Astrocyte (in vitro differentiated cells and primary cell): Measurements from ENCODE around the gene SFTPA2. TPM values are rescaled to one million over a fixed set of nuclear protein-coding genes. Genes with fewer than 3 reads are reported as not detected.
"Not testable (repeated sequence)": the region's sequence is repeated elsewhere in the genome, so short reads cannot be mapped to it uniquely, and the experiment has no call there.

ENCODE experiments used
- DNase-seq: peaks from one replicate; pipeline ENCODE4 v3.0.0-alpha.2; 2010; ENCODE audit warnings: low read depth
- FAIRE-seq: peaks from 2 replicates; lab custom pipeline; 2011; peaks lifted over from hg19 to GRCh38; lab: Jason Lieb, UNC
- H2AFZ ChIP-seq: 2 replicates; pipeline ENCODE4 v1.6.0; 2012; ENCODE audit warnings: low read depth, low read length, inconsistent platforms
- H3K27ac ChIP-seq: 2 replicates; pipeline ENCODE4 v1.5.1; 2011; ENCODE audit warnings: low read depth, low read length, inconsistent platforms
- H3K27me3 ChIP-seq: 2 replicates; pipeline ENCODE4 v1.6.0; 2011; ENCODE audit warnings: low read length, inconsistent platforms; ENCODE audit not compliant: insufficient read depth
- H3K36me3 ChIP-seq: 2 replicates; pipeline ENCODE4 v1.5.1; 2011; ENCODE audit warnings: low read length, inconsistent platforms; ENCODE audit not compliant: insufficient read depth
- H3K4me1 ChIP-seq: 2 replicates; pipeline ENCODE4 v1.5.1; 2011; ENCODE audit warnings: low read length, inconsistent platforms; ENCODE audit not compliant: insufficient read depth
- H3K4me2 ChIP-seq: 2 replicates; pipeline ENCODE4 v1.6.0; 2012; ENCODE audit warnings: low read length, inconsistent platforms
- H3K4me3 ChIP-seq: 2 replicates; pipeline ENCODE4 v1.5.1; 2011; ENCODE audit warnings: low read depth, mild to moderate bottlenecking, low read length, inconsistent platforms; ENCODE audit not compliant: insufficient read depth
- H3K79me2 ChIP-seq: 2 replicates; pipeline ENCODE4 v1.6.0; 2012; ENCODE audit warnings: mild to moderate bottlenecking, low read length, inconsistent platforms; ENCODE audit not compliant: insufficient read depth
- H3K9ac ChIP-seq: 2 replicates; pipeline ENCODE4 v1.6.0; 2012; ENCODE audit warnings: mild to moderate bottlenecking, low read length, inconsistent platforms
- H3K9me3 ChIP-seq: 2 replicates; pipeline ENCODE4 v1.5.1; 2012; ENCODE audit warnings: low read depth, mild to moderate bottlenecking, low read length, inconsistent platforms; ENCODE audit not compliant: insufficient read depth
- H4K20me1 ChIP-seq: 2 replicates; pipeline ENCODE4 v1.6.0; 2012; ENCODE audit warnings: low read length, inconsistent platforms; ENCODE audit not compliant: insufficient read depth
- H3K27ac Mint-ChIP-seq: one replicate; pipeline ENCODE4 v1.8.0; 2021; ENCODE audit warnings: mild to moderate bottlenecking, mixed read lengths; ENCODE audit not compliant: unreplicated experiment
- H3K27me3 Mint-ChIP-seq: one replicate; pipeline ENCODE4 v1.8.0; 2021; ENCODE audit warnings: low read depth, mixed read lengths; ENCODE audit not compliant: unreplicated experiment
- H3K36me3 Mint-ChIP-seq: one replicate; pipeline ENCODE4 v1.8.0; 2021; ENCODE audit warnings: low read depth, mixed read lengths; ENCODE audit not compliant: unreplicated experiment
- H3K4me1 Mint-ChIP-seq: one replicate; pipeline ENCODE4 v1.8.0; 2021; ENCODE audit warnings: low read depth, mixed read lengths; ENCODE audit not compliant: unreplicated experiment
- H3K4me3 Mint-ChIP-seq: one replicate; pipeline ENCODE4 v1.8.0; 2021; ENCODE audit warnings: mild to moderate bottlenecking, moderate library complexity, mixed read lengths; ENCODE audit not compliant: unreplicated experiment
- H3K9me3 Mint-ChIP-seq: one replicate; pipeline ENCODE4 v1.8.0; 2021; ENCODE audit warnings: mild to moderate bottlenecking, mixed read lengths; ENCODE audit not compliant: unreplicated experiment
- CTCF ChIP-seq: IDR thresholded peaks from 2 replicates; pipeline ENCODE4 v1.5.1; 2011; ENCODE audit warnings: low read depth, mild to moderate bottlenecking, inconsistent platforms, low read length, moderate library complexity; ENCODE audit not compliant: insufficient read depth
- EZH2 ChIP-seq: IDR thresholded peaks from 2 replicates; pipeline ENCODE4 v1.6.1; 2012; ENCODE audit warnings: mild to moderate bottlenecking, low read length, inconsistent platforms; ENCODE audit not compliant: insufficient read depth
- total RNA-seq: library from RNA; stranded (reverse); gene quantifications from 2 replicates; pipeline ENCODE4 v1.2.1, GENCODE V29; 2021

The SFTPA2 gene
- total RNA-seq, 1 donor from 2014 or later = not detected

DNA sequence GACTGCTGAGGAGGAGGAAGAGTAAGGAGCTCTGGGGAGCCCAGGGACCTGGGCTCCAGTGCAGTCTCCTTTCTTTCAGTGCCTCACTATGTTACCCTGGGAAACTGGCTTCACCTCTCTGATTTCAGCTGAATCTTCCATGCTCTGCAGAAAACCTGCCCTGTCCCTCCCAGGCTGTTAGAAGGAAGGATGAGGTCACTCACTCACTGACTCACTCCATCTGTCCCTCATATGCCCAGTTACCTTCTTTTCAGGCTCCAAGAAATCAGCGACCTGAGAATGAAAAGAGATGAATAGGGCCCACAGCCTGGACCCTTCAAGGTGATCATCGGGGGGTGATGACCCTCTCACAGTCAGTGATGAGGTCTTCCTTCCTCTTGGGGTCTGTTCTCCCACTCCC, 481 bp downstream of the SFTPA2 start:
- Histone ChIP-seq H3K79me2 (no peaks in the 10 kb centered on the region), H3K9me3 (no peaks in the 10 kb centered on the region), H3K4me2 (no peak overlapping the region), H3K36me3 (no peaks in the 10 kb centered on the region), H3K27ac (no peak overlapping the region), H3K27me3 (peaks cover 9% of the 10 kb centered on the region), H3K4me1 (no peaks in the 10 kb centered on the region), H2AFZ (no peak overlapping the region), H3K4me3 (no peak overlapping the region), H3K9ac (no peak overlapping the region), H4K20me1 (no peaks in the 10 kb centered on the region)
- Mint-ChIP-seq H3K27me3 (peaks cover 29% of the 10 kb centered on the region), H3K27ac (no peak overlapping the region), H3K36me3 (no peaks in the 10 kb centered on the region), H3K4me3 (no peak overlapping the region), H3K4me1 (no peaks in the 10 kb centered on the region), H3K9me3 (no peaks in the 10 kb centered on the region)
- no peak for TF ChIP-seq CTCF
- no peak for TF ChIP-seq EZH2
- FAIRE-seq (no peak), DNase-seq (peak; percentile 8)

DNA sequence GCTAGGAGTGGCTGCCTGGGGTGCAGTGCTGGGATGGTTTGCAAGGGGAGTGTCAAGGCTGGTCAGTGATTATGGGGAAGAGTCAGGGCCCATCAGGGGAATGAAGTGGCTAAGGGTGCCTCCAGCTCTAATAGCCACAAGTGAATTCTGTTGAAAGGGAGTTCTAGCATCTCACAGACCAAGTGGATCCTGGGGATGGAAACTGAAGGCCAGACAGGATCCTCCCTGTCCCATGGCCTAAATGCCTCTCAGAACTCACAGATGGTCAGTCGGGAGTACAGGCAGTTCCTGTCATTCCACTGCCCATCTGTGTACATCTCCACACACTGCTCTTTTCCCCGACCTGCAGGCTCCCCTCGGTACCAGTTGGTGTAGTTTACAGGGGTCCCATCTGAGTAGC, 3.2 kb downstream of the SFTPA2 start:
- not testable (repeated sequence) for H3K36me3 Mint-ChIP-seq, H3K4me3 Mint-ChIP-seq, H2AFZ ChIP-seq, FAIRE-seq, H3K27me3 ChIP-seq, H3K4me1 ChIP-seq, H3K36me3 ChIP-seq, H3K4me1 Mint-ChIP-seq, H3K4me2 ChIP-seq, H3K27ac Mint-ChIP-seq, DNase-seq, H3K79me2 ChIP-seq, H3K9me3 Mint-ChIP-seq, H4K20me1 ChIP-seq, H3K9me3 ChIP-seq, H3K4me3 ChIP-seq, H3K27ac ChIP-seq, H3K9ac ChIP-seq
- peaks cover 37% of the 10 kb centered on the region for H3K27me3 Mint-ChIP-seq

DNA sequence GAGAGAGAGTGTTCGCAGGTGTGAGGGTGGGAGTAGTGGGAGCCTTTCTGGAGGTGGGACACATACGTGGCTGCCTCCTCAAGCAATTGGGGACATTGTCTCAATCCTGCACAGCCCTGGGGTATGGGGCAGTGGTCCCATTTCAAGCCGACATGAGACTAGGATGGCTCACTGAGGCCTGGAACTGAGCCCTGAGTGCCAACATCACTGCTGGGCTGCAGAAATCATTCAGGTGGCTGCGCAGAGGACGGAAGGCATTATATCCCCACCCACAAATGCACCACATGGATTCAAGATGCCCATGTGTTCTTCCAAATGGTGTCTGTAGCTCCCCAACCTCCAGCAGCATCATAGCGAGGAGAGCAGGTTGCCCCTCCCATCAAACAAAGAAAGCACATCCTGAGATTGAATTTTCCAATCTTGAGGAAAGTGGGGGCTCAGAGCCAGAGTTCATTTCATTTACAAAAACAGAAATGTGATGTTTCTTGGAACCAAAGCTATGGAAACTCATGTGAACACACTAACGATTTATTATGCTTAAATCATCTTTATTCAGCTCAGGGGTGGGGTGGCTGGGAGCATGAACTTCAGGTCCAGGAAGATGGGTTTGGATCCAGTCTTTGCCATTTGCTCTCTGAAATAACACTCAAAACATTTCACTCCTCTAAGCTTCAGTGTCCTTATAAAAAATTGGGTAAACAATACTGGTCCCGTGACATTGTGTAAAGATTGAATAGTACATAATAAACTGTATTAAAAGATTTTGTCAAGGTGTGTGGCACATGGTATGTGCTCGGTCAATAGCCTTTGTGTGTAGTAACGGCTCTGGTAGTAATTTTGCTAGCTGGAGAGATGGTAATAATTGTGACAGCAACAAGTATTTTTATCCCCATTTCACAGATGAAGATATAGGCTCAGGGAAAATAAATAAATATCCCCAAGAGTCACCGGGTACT, 4.6 kb downstream of the SFTPA2 start:
- Mint-ChIP-seq H3K27me3 (peaks cover 39% of the 10 kb centered on the region), H3K27ac (no peak overlapping the region), H3K4me3 (no peak overlapping the region), H3K36me3 (no peaks in the 10 kb centered on the region), H3K9me3 (peaks cover 2% of the 10 kb centered on the region), H3K4me1 (no peaks in the 10 kb centered on the region)
- Histone ChIP-seq H3K4me1 (no peaks in the 10 kb centered on the region), H3K4me3 (no peak overlapping the region), H3K4me2 (no peak overlapping the region), H2AFZ (no peak overlapping the region), H4K20me1 (no peaks in the 10 kb centered on the region), H3K79me2 (no peaks in the 10 kb centered on the region), H3K9ac (no peak overlapping the region), H3K27ac (no peak overlapping the region), H3K27me3 (peaks cover 7% of the 10 kb centered on the region), H3K36me3 (no peaks in the 10 kb centered on the region), H3K9me3 (no peaks in the 10 kb centered on the region)
- FAIRE-seq (no peak), DNase-seq (no peak)
- no peak for TF ChIP-seq EZH2
- TF ChIP-seq CTCF = no peak
